ENCODE measurements around the gene MYBPH.
A peak's percentile ranks its signal among the peaks of the same experiment; 100 is the strongest.

Gene MYBPH

DNA sequence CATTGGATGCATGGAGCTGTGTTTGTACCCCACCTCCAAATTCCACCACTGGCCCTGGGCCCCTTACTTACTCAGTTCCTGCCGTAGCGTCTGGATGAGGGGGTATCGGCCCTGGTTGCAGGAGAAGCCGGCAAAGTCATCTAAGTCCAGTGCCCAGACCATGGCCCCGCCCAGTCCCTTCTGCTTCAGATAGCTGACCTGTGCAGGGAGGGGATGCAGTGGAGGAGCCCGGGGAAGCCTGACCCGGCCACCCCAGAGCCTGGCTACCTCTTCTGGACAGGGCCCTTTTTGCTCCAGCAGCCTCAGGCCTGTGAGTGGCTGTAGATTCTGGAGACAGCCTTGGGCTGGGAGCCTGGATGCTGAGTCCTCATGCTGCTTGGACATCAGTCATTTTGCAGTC is 42.0 kb upstream of the MYBPH start:
- in situ Hi-C loops (cut with HindIII; ENCODE audit: low pct_ligation_motif_present, low sequenced_read_pairs): no loop called here

GRCh38 chr1:203217139-203217655 is 41.6 kb upstream of the MYBPH start:
- Histone ChIP-seq H3K27me3 (replicated peaks) (peaks cover 16% of the 10 kb centered on the region), H3K36me3 (replicated peaks) (no peaks in the 10 kb centered on the region), H3K4me3 (ENCODE audit: low read depth, low read length) (no peak overlapping the region), H3K27ac (no peak overlapping the region)
- peak; percentile 40 for TF ChIP-seq CTCF (IDR thresholded peaks at IDR 0.05; ENCODE audit: low read depth, low read length, missing control alignments)
- in situ Hi-C loops (cut with HindIII; ENCODE audit: low pct_ligation_motif_present, low sequenced_read_pairs): no loop called here
- DNase-seq: no peak

More for the DNA sequence above, 42.0 kb upstream of the MYBPH start:
- H3K27ac ChIP-seq: no peak overlapping the region
- peaks cover 16% of the 10 kb centered on the region for H3K27me3 ChIP-seq (replicated peaks)
- H3K36me3 ChIP-seq (replicated peaks): no peaks in the 10 kb centered on the region
- DNase-seq: no peak
- H3K4me3 ChIP-seq (ENCODE audit: low read depth, low read length): no peak overlapping the region
- no peak for TF ChIP-seq CTCF (IDR thresholded peaks at IDR 0.05; ENCODE audit: low read depth, low read length, missing control alignments)

DNA sequence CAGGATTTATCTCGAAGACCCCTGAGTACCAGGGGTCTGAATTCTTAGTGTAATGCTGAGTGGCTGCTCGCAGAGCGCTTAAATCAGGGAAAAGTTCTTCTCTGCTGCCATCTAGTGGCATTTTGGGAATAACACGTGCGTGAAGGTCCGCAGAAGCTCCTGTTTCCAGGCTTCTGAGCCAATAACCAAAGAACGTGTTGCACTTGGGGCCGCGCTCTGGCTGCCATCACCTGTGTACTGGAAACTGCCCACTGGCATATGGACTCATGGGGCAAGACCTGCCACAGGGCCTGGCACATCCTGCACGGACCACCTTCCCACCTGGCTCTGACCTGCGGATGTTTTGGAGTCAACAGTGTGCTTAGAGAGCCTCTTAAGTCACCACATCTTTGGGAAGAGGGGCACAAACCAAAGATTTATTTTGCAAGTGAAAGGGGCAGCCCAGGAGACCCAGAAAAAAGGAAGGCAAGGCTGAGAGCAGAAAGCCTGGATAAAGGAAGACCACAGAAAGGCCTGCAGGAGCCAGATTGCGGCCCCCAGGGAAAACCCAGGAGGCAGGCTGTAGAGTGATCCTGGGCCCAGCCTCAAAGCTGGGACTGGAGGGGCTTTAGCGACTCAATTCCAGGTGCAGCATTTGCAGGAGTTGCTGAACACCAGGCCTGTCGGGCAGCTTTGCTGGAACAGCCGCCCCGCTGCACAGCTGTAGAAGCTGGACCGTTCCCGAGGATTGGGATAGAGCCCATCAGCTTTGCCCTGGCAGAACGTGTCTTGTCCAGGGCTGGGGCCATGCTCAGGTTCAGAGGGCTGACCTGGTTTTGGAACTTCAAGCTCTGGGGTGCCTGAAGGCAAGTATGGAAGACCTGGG is 40.9 kb upstream of the MYBPH start:
- no peaks in the 10 kb centered on the region for H3K36me3 ChIP-seq (replicated peaks)
- in situ Hi-C loops (cut with HindIII; ENCODE audit: low pct_ligation_motif_present, low sequenced_read_pairs): no loop called here
- DNase-seq: peak; percentile 45
- no peak overlapping the region for H3K27ac ChIP-seq
- peaks cover 16% of the 10 kb centered on the region for H3K27me3 ChIP-seq (replicated peaks)
- TF ChIP-seq CTCF (IDR thresholded peaks at IDR 0.05; ENCODE audit: low read depth, low read length, missing control alignments): peak; percentile 73
- no peak overlapping the region for H3K4me3 ChIP-seq (ENCODE audit: low read depth, low read length)

DNA sequence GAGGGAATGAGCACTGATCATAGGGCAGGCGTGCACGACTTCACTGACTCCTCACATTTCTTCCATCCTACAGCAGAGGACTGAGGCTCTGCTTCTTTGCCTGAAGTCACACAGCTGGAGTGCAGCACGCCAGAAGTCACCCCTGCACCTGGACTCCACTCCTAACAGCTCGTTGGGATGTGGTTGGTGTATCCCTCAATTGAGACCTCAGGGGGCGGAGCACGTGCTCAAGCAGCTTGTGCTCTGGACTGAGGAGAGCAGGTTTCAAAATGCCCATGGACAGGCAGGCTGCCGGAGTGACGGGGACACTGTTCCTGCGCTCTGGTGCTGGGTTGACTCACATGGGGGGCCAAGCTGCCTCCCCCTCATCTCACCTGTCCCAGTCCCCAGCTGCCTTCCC is 39.9 kb upstream of the MYBPH start:
- Histone ChIP-seq H3K27ac (no peak overlapping the region), H3K36me3 (replicated peaks) (no peaks in the 10 kb centered on the region), H3K27me3 (replicated peaks) (peaks cover 13% of the 10 kb centered on the region), H3K4me3 (ENCODE audit: low read depth, low read length) (no peak overlapping the region)
- no peak for DNase-seq
- in situ Hi-C loops (cut with HindIII; ENCODE audit: low pct_ligation_motif_present, low sequenced_read_pairs): no loop called here
- no peak for TF ChIP-seq CTCF (IDR thresholded peaks at IDR 0.05; ENCODE audit: low read depth, low read length, missing control alignments)

- H3K36me3 ChIP-seq (replicated peaks): no peaks in the 10 kb centered on the region
- H3K4me3 ChIP-seq (ENCODE audit: low read depth, low read length): no peak overlapping the region
- TF ChIP-seq CTCF (IDR thresholded peaks at IDR 0.05; ENCODE audit: low read depth, low read length, missing control alignments): no peak
- in situ Hi-C loops (cut with HindIII; ENCODE audit: low pct_ligation_motif_present, low sequenced_read_pairs): no loop called here
- no peak for DNase-seq
- H3K27ac ChIP-seq: no peak overlapping the region
- H3K27me3 ChIP-seq (replicated peaks): peaks cover 13% of the 10 kb centered on the region
Observed at GRCh38 chr1:203214871-203215270, 39.2 kb upstream of the MYBPH start.

Data from brain microvascular endothelial cell (primary cell).